ENCODE results near the gene EML6.

Gene EML6

DNA sequence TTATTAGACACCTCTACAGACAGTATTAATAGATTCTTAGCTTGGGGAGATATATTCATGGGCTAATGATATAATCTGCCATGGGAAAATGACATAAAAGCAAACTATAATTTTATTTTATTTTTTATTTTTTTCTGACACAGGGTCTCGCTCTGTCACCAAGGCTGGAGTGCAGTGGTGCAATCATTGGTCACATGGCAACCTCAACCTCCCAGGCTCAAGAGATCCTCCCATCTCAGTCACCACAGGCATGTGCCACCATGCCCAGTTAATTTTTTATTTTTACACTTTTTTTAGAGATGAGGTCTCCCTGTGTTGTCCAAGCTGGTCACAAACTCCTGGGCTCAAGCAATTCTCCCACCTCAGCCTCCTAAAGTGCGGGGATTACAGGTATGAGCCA, 287.5 kb downstream of the EML6 start:
- DNase-seq, result no peak

DNA sequence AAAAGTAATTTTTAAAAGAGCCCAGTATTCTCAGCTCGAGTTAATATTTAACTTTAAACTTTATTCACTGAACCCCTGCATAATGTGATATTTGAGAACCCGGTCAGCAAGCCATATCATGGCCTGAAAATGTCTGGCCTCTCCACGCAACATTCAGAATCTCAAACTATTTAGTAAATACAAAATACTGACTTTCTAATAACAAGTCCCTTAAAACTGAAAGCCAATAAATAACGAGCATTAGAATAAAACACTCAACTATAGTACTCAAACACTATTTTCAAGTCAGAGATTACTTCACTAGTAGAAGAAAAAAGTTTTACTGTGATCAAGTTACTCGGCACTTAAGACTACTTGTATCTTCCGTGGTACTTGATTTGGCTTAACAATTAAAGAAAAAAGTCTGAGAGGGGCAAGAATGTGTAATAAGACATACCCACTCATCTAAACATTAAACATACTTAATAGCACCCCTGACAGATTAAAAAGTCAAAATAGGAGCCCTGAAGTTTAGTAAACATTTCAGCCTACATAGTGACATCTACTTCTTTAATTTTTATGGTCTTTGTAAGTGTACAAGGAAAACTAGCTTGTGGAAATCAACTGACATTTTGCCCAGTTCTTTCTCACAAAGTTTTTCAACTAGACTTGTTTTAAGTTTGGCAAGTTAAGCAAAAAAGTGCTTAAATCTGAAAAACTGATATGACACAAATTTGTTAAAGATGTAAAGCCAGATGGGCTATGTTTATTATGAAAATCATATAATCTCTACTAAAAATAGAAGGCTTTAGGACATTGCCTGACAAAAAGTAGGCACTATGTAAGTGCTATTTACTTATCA, 288.6 kb downstream of the EML6 start:
- DNase-seq, result no peak

DNA sequence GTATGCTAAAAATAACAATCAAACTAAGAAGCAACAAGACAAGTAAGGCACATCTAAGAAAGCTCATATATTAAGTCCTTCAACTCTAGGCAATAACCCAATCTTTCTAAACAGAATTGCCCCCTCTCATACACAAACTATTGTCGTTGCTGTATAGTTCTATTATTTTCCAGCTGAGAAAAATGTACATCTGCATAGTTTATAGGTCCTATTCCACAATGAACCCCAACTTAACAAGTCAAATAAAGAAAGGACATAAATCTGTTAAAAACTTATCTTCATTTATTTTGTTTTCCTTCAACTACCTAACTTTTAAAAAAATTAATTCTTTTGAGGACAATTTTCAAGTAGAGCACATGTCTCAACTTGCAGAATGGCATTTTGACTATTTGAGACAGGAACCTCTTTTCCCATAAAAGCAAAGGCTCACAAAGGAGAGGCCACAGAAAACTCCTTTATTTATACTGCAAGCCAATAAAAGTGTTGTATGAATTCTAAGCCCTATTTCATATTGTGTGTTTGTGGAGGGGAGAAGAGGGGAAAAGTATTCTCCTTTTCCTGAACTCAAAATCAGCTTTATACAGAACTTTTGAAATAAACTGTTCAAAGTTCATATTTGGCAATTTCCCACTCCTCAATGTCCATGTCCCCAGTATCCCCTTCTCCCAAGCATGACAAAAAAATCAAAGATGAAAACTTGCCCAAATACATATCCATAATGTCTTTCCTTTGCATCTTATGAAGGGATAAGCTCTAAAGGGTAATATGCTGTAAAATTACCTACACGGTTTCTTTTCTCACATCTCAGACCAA, 289.4 kb downstream of the EML6 start:
- no peak for DNase-seq

DNA sequence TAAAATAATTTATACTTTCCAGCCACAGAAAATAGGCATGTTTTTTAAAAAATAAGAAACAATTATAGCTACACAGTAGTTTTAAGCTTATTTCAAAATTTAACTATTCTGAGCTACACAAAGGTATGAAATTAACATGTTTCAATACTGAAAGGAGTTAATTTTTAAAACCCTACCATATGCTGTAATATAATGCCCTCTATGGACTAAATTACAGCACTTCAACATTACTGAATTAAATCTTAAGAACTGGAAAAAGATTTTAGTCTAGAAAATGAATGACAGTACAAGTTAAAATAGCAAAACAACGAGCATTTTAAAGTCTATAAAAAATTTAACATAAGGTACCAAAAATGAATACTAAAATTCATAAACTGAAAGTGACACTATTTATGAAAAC, 290.5 kb downstream of the EML6 start:
- DNase-seq, result no peak

DNA sequence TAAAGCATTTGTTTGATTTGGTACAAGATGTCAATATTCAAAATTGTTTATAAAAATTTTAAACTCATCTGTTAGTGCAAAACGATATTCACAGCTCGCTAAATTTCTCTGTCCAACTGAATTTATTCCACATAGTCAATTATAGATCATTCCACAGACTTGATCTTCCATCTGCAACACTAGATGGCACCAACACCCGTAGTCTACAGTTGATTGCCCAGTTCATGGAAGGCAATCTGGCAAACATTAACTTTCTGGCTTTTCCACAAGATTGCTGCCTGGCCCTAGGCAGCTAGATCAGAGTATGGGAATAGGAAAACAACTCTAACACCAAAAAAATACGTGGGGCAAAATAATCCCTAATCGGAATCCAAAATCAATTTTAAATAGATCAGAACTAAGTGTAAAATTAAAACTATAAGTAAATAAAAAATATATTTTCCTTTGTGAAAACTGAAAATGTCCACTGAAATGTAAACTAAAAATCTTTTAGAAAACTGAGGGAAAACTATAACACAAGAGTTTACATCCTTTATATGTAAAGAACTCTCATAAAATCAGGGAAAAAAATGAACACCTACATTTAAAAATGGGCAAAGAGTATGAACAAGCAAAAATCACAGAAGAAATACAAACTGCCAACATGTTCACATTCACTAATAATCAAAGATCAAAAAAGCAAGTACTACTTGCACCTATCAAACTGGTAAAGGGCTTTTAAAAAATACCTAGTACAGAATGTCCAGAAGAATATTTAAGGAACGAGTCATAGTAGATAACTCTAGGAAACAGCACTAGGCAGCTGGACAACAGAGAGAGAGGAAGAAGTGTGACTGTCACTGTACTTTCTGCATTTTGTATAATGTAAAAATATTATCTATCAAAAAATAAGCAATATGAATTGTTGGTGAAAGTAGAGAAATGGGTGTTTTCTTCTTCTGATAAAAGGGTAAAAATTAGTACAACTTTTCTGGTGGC, 291.8 kb downstream of the EML6 start:
- DNase-seq, result peak; percentile 53 to 84

DNA sequence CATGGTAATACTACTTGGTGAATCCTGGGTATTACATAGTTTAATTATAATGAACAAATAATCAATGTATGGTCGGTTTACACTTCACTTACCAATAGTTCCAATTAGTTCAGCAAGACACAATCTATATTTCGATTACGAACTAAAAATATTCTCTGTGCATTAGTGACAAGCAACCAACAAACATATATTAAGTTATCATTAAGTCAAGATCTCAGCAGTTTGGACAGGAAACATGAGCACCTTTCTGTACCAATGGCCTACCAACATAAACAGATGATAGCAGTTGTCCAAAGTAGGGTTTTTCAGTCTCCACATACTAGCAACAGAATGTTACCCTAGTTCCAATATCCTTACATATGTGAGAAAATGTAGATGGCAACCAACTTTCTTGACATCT, 294.0 kb downstream of the EML6 start:
- DNase-seq, result no peak

DNA sequence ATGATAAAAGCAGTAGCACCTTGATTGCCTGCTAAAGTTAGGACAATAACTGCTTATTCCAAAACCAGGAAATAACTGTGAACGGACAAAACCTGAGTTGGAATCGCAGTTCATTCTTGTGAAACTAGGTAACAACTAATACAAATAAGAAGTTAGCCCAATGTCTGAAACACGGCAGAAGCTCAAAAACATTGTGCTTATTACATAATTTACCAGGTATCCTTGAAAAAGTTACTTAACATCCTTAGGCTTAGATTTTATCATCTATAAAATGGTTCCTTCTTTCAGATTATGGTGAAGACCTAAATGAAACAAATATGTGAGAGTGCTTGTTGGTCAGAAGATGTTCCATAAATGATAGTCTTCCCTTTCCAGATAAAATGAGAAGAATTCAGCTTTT, 294.4 kb downstream of the EML6 start:
- no peak for DNase-seq

DNA sequence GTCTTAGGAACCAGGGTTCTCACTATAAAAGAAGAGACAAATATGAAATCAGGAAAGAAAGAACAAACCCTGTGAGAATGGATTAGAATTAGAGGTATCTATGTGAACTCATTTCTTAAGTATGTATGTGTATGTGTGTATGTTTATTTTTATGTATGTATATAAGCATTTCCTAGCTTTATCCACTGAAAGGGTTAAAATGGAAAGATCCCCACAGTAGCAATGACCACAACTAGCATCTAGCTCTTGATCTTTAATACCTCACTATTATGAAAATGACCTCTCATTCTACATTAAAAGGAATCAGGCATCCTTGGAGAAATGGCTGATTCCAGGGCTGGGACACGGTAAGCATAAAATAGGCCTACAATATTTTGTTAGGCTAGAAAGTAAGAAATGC, 295.2 kb downstream of the EML6 start:
- DNase-seq, result no peak

DNA sequence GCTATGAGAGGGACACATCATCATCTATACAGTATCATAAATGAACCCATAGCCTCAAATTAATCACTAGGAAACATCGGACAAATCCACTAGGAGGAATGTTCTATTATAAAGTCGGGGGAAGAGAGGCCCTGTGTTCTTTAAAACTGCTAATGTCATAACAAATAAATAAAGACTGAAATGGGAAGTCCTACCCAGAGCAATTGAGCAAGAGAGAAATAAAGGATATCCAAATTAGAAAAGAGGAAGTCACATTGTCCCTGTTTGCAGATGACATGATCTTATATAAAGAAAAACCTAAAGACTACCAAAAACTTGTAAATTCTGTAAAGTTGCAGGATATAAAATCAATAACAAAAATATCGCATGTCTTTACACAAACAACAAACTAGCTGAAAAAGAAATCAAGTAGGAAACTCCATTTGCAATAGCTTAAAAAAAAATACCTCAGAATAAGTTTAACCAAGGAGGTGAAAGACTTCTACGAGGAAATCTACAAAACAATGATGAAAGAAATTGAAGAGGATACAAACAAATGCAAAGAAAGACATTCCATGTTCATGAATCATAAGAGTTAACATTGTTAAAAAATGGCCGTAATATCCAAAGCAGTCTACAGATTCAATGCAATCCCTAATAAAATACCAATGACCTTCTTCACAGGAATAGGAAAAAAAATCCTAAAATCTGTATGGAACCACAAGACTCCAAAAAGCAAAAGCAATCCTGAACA, 296.2 kb downstream of the EML6 start:
- DNase-seq, result no peak

All from NCI-H446 (cell line).